Stimulated activated CD8-positive, alpha-beta memory T cell treated with anti-CD3 and anti-CD28 coated beads, Interleukin-12 subunit alpha, Interleukin-12 subunit beta, amount 100 ng/mL, for 24 hours (primary cell): ENCODE data around the gene PCBP3.

Source experiments
- DNase-seq: peaks from one replicate; pipeline ENCODE4 v3.0.0-alpha.2; 2020; ENCODE audit errors: extremely low read depth

The PCBP3 gene

GRCh38 chr21:45927851-45928850, 284.6 kb downstream of the PCBP3 start:
- DNase-seq, result no peak

- no peak for DNase-seq
Measured at GRCh38 chr21:45929449-45929848, 285.9 kb downstream of the PCBP3 start.

- DNase-seq, result no peak
Measured at GRCh38 chr21:45930231-45930760, 286.8 kb downstream of the PCBP3 start.

- no peak for DNase-seq
Measured at GRCh38 chr21:45930792-45931191, 287.3 kb downstream of the PCBP3 start.

GRCh38 chr21:45931397-45931969, 288.0 kb downstream of the PCBP3 start:
- DNase-seq, result no peak

GRCh38 chr21:45932922-45933502, 289.5 kb downstream of the PCBP3 start:
- DNase-seq, result no peak

- no peak for DNase-seq
Measured at GRCh38 chr21:45934085-45934484, 290.6 kb downstream of the PCBP3 start.

- DNase-seq, result no peak
Measured at GRCh38 chr21:45934554-45934953, 291.0 kb downstream of the PCBP3 start.

GRCh38 chr21:45935628-45936027, 292.1 kb downstream of the PCBP3 start:
- DNase-seq, result no peak

GRCh38 chr21:45937721-45938452, 294.4 kb downstream of the PCBP3 start:
- DNase-seq, result no peak

GRCh38 chr21:45938453-45938755, 294.9 kb downstream of the PCBP3 start:
- no peak for DNase-seq

GRCh38 chr21:45938811-45939520, 295.4 kb downstream of the PCBP3 start:
- no peak for DNase-seq

- DNase-seq, result no peak
Measured at GRCh38 chr21:45939521-45940045, 296.1 kb downstream of the PCBP3 start.

GRCh38 chr21:45940091-45940490, 296.6 kb downstream of the PCBP3 start:
- no peak for DNase-seq

GRCh38 chr21:45940621-45941337, 297.3 kb downstream of the PCBP3 start:
- DNase-seq, result no peak

- DNase-seq, result no peak
Measured at GRCh38 chr21:45941338-45941710, 297.8 kb downstream of the PCBP3 start.

GRCh38 chr21:45941717-45942546, 298.4 kb downstream of the PCBP3 start:
- DNase-seq, result no peak

- DNase-seq, result no peak
Measured at GRCh38 chr21:45942755-45943629, 299.5 kb downstream of the PCBP3 start.
